VCaP (cell line): Measurements from ENCODE around the gene TTYH3.
A peak's percentile ranks its signal among the peaks of the same experiment; 100 is the strongest.
"Not testable (repeated sequence)": the region's sequence is repeated elsewhere in the genome, so short reads cannot be mapped to it uniquely, and the experiment has no call there.

Experiments
- H3K27ac ChIP-seq: fragments of 450-650 bp; 2 replicates; pipeline ENCODE4 v1.5.1; 2017
- CTCF ChIP-seq: fragments of 450-650 bp; conservative IDR thresholded peaks from 2 replicates; pipeline ENCODE4 v1.5.1; 2017; ENCODE audit warnings: mild to moderate bottlenecking, moderate library complexity

The TTYH3 gene

GRCh38 chr7:2608921-2609411 is 22.8 kb upstream of the TTYH3 start:
- no peak overlapping the region for H3K27ac ChIP-seq
- peak; percentile 24; the same call in 1 of the 2 replicates for TF ChIP-seq CTCF

GRCh38 chr7:2609646-2610045 is 22.1 kb upstream of the TTYH3 start:
- not testable (repeated sequence) for H3K27ac ChIP-seq

- TF ChIP-seq CTCF = no peak
- no peak overlapping the region for H3K27ac ChIP-seq
Measured at GRCh38 chr7:2610466-2610865, 21.3 kb upstream of the TTYH3 start.

- TF ChIP-seq CTCF = no peak
- no peak overlapping the region for H3K27ac ChIP-seq
Measured at GRCh38 chr7:2610898-2611297, 20.9 kb upstream of the TTYH3 start.

GRCh38 chr7:2611401-2611800 is 20.4 kb upstream of the TTYH3 start:
- no peak for TF ChIP-seq CTCF
- no peak overlapping the region for H3K27ac ChIP-seq

- TF ChIP-seq CTCF = no peak
- no peak overlapping the region for H3K27ac ChIP-seq
Measured at GRCh38 chr7:2611922-2612321, 19.9 kb upstream of the TTYH3 start.

GRCh38 chr7:2612445-2613097 is 19.2 kb upstream of the TTYH3 start:
- no peak overlapping the region for H3K27ac ChIP-seq
- no peak for TF ChIP-seq CTCF

- no peak for TF ChIP-seq CTCF
- H3K27ac ChIP-seq = no peak overlapping the region
Measured at GRCh38 chr7:2613098-2613930, 18.5 kb upstream of the TTYH3 start.
